GM10248 (cell line): ENCODE measurements around the gene CLIC6.

ENCODE experiments used
- CTCF ChIA-PET: fragments of 300-600 bp; sonication (Branson Sonifier 250); formaldehyde crosslinking; extraction: SDS; loops from one replicate; lab custom pipeline; 2021; ENCODE audit warnings: antibody characterized with exemption; lab: Yijun Ruan, JAX
- POLR2A ChIA-PET: fragments of 350-650 bp; sonication (Branson Sonifier 250); formaldehyde crosslinking; extraction: SDS; loops from one replicate; lab custom pipeline; 2020; ENCODE audit warnings: antibody characterized with exemption; lab: Yijun Ruan, JAX
- DNase-seq: peaks from one replicate; pipeline ENCODE4 v3.0.0; 2012; ENCODE audit errors: extremely low spot score
- CTCF ChIP-seq: IDR thresholded peaks from 2 replicates; pipeline ENCODE4 v1.5.1; 2012; ENCODE audit warnings: mild to moderate bottlenecking, low read depth; ENCODE audit errors: extremely low read depth, missing control alignments, control extremely low read depth

Gene CLIC6

GRCh38 chr21:34688715-34689114 lies 19.9 kb downstream of the CLIC6 start:
- no peak for DNase-seq
- ChIA-PET CTCF (interaction anchor here (0.7 to 3.9 kb wide), 18 partner anchors 8 to 1252 kb away, joined by 3 to 19 read pairs (median 4); no protein-coding TSS in a partner anchor), POLR2A (no interaction called here)
- TF ChIP-seq CTCF, result no peak

- CTCF ChIA-PET, result interaction anchor here (1.2 to 2.2 kb wide), 8 partner anchors 8 to 1150 kb away, joined by 3 to 8 read pairs (median 4); no protein-coding TSS in a partner anchor
- POLR2A ChIA-PET, result no interaction called here
- DNase-seq, result no peak
- TF ChIP-seq CTCF, result no peak
These were observed 21.4 kb downstream of the CLIC6 start for GRCh38 chr21:34690041-34690792.

- DNase-seq, result no peak
- POLR2A ChIA-PET, result no interaction called here
- CTCF ChIA-PET, result interaction anchor here (1.3 to 2.2 kb wide), 6 partner anchors 9 to 1149 kb away, joined by 3 to 8 read pairs (median 4); no protein-coding TSS in a partner anchor
- TF ChIP-seq CTCF, result no peak
These were observed 22.0 kb downstream of the CLIC6 start for GRCh38 chr21:34690793-34691175.

- ChIA-PET CTCF (interaction anchor here (1.2 to 6.3 kb wide), 11 partner anchors 10 to 1337 kb away, joined by 3 to 49 read pairs (median 5); no protein-coding TSS in a partner anchor), POLR2A (no interaction called here)
- TF ChIP-seq CTCF, result no peak
- no peak for DNase-seq
These were observed 22.7 kb downstream of the CLIC6 start for GRCh38 chr21:34691390-34692032.

DNA sequence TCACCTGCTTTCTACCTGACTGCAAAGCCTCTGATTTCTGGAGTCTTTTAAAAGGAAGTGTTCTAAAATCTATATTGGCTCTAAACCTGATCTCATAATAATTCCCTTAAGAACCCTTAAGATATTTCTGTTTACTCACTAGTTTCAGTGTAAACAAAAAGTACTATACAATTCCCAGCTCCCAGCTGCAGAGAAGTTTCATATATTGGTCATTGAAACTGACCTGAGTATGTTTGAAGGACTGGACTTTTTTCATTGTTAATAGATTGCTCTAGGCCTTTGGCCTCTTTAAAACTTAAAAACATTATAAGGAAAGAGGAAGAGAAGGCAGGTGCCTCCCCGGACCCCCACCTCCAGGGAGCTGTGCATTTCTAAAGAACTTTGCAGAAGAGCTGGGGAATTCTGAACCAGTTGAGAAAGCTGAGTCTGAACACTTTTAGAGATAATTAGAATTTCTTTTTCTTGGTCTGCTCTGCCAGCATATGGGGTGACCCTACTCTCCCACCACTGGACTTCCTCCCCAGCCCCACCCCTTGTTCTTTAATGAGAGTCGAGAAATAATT lies 23.7 kb downstream of the CLIC6 start:
- CTCF ChIA-PET, result interaction anchor here (0.9 to 6.3 kb wide), 28 partner anchors 8 to 1336 kb away, joined by 3 to 49 read pairs (median 4); no protein-coding TSS in a partner anchor
- no peak for DNase-seq
- TF ChIP-seq CTCF, result no peak
- POLR2A ChIA-PET, result no interaction called here

DNA sequence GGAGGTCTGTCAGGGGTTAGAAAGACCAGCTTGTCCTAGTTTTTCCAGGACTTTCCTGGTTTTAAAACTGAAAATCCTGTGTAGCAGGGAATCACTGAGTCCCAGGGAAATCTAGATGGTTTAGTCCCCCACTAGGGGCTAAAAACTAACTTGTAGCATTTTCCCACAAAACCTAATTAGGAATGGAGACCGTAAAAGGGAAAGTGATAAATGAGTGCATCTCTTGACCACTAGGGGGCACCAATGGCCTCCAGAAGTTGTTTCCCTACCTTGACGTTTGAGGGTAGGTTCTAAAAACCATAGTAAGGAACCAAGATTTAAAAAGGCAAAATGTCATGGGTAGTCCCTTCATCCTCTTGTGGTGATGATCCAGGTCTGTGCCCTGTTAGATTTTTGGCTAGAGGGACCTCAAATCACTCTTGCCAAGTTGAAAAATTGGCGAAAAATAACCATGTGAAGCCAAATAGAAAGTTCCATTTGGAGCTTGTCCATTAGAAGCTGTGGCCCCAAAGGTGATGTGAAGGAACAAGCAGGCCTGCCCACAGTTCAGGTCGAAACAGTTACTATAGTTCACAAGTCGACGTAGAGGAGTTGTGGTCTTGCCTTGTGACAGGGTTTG lies 24.5 kb downstream of the CLIC6 start:
- POLR2A ChIA-PET, result no interaction called here
- peak; percentile 58 for TF ChIP-seq CTCF
- DNase-seq, result peak; percentile 57
- CTCF ChIA-PET, result interaction anchor here (0.6 to 6.3 kb wide), 33 partner anchors 8 to 1343 kb away, joined by 3 to 49 read pairs (median 4); no protein-coding TSS in a partner anchor
